Osteoblast (primary cell): Measurements from ENCODE around the gene RAPSN. TPM values are rescaled to one million over a fixed set of nuclear protein-coding genes. Genes with fewer than 3 reads are reported as not detected.

Experiments used
- DNase-seq: peaks from one replicate; pipeline ENCODE4 v3.0.0; 2011; ENCODE audit warnings: low spot score, mixed read lengths; ENCODE audit not compliant: insufficient read length; ENCODE audit errors: missing footprints
- H2AFZ ChIP-seq: 2 replicates; pipeline ENCODE4 v1.6.0; 2011; ENCODE audit warnings: mild to moderate bottlenecking, low read length
- H3K27ac ChIP-seq: 2 replicates; pipeline ENCODE4 v1.5.1; 2011; ENCODE audit warnings: mild to moderate bottlenecking, low read depth, low read length, moderate library complexity
- H3K27me3 ChIP-seq: 2 replicates; pipeline ENCODE4 v1.6.0; 2012; ENCODE audit warnings: mild to moderate bottlenecking, control low read depth, inconsistent platforms, low read length, moderate library complexity; ENCODE audit not compliant: insufficient read depth
- H3K36me3 ChIP-seq: 2 replicates; pipeline ENCODE4 v1.5.1; 2011; ENCODE audit warnings: mild to moderate bottlenecking, low read length, control low read depth, moderate library complexity; ENCODE audit not compliant: insufficient read depth
- H3K4me1 ChIP-seq: 2 replicates; pipeline ENCODE4 v1.5.1; 2011; ENCODE audit warnings: mild to moderate bottlenecking, low read length, control low read depth, moderate library complexity; ENCODE audit not compliant: insufficient read depth
- H3K4me2 ChIP-seq: 2 replicates; pipeline ENCODE4 v1.6.0; 2011; ENCODE audit warnings: mild to moderate bottlenecking, low read length; ENCODE audit not compliant: insufficient read depth
- H3K4me3 ChIP-seq: fragments of 200-600 bp; sonication (generic); 3 replicates; pipeline ENCODE4 v1.5.1; 2012; ENCODE audit warnings: mild to moderate bottlenecking, low read length, inconsistent platforms; ENCODE audit not compliant: insufficient read depth
- H3K79me2 ChIP-seq: 2 replicates; pipeline ENCODE4 v1.6.0; 2012; ENCODE audit warnings: mild to moderate bottlenecking, low read length, control low read depth, inconsistent platforms; ENCODE audit not compliant: insufficient read depth
- H3K9me3 ChIP-seq: 2 replicates; pipeline ENCODE4 v1.5.1; 2011; ENCODE audit warnings: low read depth, low read length, control low read depth
- H4K20me1 ChIP-seq: 2 replicates; pipeline ENCODE4 v1.6.0; 2012; ENCODE audit warnings: mild to moderate bottlenecking, low read length, control low read depth; ENCODE audit not compliant: insufficient read depth
- total RNA-seq: library from RNA; depleted of rRNA; stranded (reverse); fragments of >200 nt; gene quantifications from 2 replicates; pipeline ENCODE4 v1.2.3, GENCODE V29; 2012
- TF ChIP-seq, protein P1 (sequence below): IDR thresholded peaks from 2 replicates; pipeline ENCODE4 v1.5.1; 2011; ENCODE audit warnings: mild to moderate bottlenecking, low read depth, low read length, moderate library complexity; ENCODE audit errors: extremely low read depth

The RAPSN gene
- total RNA-seq, 1 donor: 0.36 TPM

DNA sequence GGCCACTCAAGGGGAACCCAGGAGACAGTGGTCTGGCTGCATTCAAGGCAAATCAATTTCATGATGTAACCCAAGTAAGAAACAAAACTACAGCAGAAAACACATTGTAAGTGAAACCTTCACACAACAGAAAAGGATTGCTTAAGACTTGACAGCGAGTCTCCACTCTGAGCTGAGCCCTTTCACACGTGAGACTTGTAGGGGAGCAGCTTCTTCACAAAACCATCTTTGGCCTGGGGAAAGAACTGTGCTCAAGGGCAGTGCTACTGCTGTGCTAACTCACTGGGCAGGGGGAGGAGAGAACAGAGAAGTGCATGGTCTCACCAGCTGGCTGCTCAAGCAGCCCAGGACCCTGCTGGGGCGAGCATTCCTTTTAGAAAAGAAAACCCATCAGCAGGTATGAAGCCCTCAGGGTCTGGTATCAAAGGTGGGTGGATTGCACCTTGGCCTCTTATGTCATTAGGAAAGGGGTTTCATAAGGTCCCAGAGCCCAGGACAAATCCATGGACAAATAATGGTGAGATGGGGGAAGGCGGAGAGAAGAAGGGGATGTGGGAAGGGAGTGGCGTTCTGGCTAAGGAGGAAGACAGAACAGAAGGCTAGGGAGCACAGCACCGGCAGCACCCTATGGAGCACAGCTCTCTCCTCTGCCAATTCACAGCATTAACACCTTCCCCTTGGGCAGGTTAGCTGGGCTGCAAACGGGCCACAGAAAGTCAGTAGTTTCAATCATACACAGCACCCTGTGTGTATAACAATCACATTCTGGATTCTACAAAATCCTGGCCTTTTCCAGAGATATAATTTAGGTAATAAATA, 20.6 kb upstream of the RAPSN start:
- Histone ChIP-seq H3K4me1 (peaks cover 37% of the 10 kb centered on the region), H3K27ac (peak overlapping the region; percentile 13), H3K79me2 (peaks cover 70% of the 10 kb centered on the region), H3K4me3 (no peak overlapping the region), H3K36me3 (peaks cover 67% of the 10 kb centered on the region), H3K9me3 (no peaks in the 10 kb centered on the region), H4K20me1 (peaks cover 19% of the 10 kb centered on the region), H3K27me3 (no peaks in the 10 kb centered on the region), H3K4me2 (no peak overlapping the region), H2AFZ (no peak overlapping the region)
- TF ChIP-seq, protein P1, sequence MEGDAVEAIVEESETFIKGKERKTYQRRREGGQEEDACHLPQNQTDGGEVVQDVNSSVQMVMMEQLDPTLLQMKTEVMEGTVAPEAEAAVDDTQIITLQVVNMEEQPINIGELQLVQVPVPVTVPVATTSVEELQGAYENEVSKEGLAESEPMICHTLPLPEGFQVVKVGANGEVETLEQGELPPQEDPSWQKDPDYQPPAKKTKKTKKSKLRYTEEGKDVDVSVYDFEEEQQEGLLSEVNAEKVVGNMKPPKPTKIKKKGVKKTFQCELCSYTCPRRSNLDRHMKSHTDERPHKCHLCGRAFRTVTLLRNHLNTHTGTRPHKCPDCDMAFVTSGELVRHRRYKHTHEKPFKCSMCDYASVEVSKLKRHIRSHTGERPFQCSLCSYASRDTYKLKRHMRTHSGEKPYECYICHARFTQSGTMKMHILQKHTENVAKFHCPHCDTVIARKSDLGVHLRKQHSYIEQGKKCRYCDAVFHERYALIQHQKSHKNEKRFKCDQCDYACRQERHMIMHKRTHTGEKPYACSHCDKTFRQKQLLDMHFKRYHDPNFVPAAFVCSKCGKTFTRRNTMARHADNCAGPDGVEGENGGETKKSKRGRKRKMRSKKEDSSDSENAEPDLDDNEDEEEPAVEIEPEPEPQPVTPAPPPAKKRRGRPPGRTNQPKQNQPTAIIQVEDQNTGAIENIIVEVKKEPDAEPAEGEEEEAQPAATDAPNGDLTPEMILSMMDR: no peak
- peak; percentile 61 for DNase-seq

DNA sequence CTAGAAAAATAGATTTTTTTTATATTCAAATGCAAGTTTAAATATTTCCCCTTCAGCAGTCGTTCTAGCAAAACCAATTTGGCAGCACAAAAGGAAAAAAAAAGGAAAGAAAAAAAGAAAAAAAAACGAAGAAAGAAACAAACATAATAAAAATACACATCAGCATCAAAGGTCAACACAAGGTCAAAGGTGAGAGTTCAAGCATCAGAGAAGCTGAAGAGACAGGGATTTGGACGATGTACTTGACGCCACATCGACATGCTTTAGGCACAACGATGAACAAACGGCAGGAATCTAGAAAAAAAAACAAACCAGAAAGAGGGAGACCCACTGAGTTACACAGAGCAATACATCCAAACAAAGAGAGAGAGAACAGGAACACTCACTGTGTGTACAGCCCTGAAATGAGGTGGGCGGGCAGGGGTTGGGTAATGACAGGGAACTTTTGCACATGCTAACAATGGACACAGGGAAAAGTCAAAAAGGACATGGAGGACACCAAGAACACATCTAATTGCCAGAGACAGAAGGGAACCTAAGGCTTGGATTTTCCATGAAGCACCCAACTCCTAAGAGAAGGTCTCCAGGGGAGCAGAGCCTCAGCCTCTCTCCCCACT, 19.8 kb upstream of the RAPSN start:
- Histone ChIP-seq H2AFZ (no peak overlapping the region), H3K79me2 (peaks cover 73% of the 10 kb centered on the region), H3K27me3 (no peaks in the 10 kb centered on the region), H3K36me3 (peaks cover 62% of the 10 kb centered on the region), H3K27ac (peak overlapping the region; percentile 13), H4K20me1 (peaks cover 20% of the 10 kb centered on the region), H3K4me3 (no peak overlapping the region), H3K9me3 (no peaks in the 10 kb centered on the region), H3K4me2 (no peak overlapping the region), H3K4me1 (peaks cover 41% of the 10 kb centered on the region)
- no peak for DNase-seq
- TF ChIP-seq, protein P1: no peak

GRCh38 chr11:47467357-47467756, 18.4 kb upstream of the RAPSN start:
- DNase-seq: no peak
- H3K4me2 ChIP-seq: peak overlapping the region; percentile 57
- H3K9me3 ChIP-seq: no peaks in the 10 kb centered on the region

More at GRCh38 chr11:47467357-47467756, 18.4 kb upstream of the RAPSN start:
- Histone ChIP-seq H3K27ac (peak overlapping the region; percentile 22), H4K20me1 (peaks cover 20% of the 10 kb centered on the region), H3K4me1 (peaks cover 41% of the 10 kb centered on the region), H3K27me3 (no peaks in the 10 kb centered on the region), H2AFZ (no peak overlapping the region), H3K79me2 (peaks cover 74% of the 10 kb centered on the region), H3K4me3 (no peak overlapping the region), H3K36me3 (peaks cover 52% of the 10 kb centered on the region)
- TF ChIP-seq, protein P1: no peak
